GM21360 (cell line): Measurements from ENCODE around the gene KIRREL1.

Experiments used
- ATAC-seq: cut with Tn5 transposase; IDR thresholded peaks from one replicate; pipeline ENCODE4 v1.9.1; 2021; ENCODE audit warnings: mild to moderate bottlenecking, moderate library complexity; ENCODE audit not compliant: unreplicated experiment

KIRREL1 gene

DNA sequence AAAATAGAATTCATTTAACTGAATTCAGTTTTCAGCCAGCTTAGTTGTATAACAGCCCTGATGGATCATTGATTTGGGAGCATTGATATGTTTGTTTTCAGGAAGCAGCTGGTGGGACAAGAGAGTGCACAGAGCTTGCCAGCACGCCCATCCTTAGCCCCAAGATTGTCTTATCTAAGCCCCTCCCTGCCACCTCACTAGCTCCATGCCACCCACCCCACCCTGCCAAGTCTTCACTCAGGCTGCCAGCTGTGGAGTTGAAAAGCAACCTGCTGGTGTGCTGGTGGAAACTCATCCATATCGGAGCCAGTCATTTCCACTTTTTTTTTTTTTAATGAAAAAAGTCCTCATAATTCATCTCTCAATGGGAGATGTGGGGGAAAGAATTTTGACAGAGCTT, 11.8 kb downstream of the KIRREL1 start:
- ATAC-seq = no peak

DNA sequence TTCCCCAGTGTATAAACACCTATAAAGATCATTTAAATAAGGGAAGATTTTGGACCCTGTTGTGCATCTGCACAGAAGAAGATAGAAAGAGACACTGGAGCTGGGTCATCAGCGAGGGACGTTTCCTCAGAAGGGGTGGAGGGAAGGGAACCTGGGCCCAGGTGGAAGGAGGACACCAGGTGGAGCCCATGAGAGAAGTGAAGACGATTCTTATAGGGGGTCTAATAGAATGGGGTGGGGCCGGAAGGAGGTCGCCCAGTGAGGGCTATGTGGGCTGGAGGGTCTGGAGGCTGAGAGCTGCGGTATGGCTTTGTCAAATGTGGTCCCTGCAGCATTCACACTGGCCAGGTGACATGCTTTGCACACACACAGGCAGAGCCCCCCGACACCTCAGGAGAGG, 13.7 kb downstream of the KIRREL1 start:
- ATAC-seq = no peak

GRCh38 chr1:158007667-158008386, 14.4 kb downstream of the KIRREL1 start:
- no peak for ATAC-seq

- no peak for ATAC-seq
These were observed 15.2 kb downstream of the KIRREL1 start for GRCh38 chr1:158008630-158009029.

DNA sequence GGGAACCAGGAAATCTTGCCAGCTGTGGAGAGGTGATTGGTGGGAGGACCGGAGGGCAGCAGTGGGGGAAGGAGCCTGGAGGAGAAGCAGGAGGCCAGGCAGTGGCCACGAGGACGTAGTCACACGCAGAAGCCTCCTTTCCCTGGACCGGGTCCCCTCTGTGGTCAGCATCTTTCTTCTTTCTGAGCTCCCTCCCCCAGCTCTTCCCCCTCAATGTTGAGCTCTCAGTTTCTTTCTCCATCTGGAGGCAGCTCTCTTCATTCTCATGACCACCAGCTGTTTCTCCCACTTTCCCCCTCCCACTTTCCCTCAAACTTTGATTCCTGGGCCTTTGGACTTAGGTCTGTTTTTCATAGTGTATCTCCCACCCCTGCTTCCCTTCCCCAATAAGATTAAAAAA, 18.3 kb downstream of the KIRREL1 start:
- no peak for ATAC-seq

DNA sequence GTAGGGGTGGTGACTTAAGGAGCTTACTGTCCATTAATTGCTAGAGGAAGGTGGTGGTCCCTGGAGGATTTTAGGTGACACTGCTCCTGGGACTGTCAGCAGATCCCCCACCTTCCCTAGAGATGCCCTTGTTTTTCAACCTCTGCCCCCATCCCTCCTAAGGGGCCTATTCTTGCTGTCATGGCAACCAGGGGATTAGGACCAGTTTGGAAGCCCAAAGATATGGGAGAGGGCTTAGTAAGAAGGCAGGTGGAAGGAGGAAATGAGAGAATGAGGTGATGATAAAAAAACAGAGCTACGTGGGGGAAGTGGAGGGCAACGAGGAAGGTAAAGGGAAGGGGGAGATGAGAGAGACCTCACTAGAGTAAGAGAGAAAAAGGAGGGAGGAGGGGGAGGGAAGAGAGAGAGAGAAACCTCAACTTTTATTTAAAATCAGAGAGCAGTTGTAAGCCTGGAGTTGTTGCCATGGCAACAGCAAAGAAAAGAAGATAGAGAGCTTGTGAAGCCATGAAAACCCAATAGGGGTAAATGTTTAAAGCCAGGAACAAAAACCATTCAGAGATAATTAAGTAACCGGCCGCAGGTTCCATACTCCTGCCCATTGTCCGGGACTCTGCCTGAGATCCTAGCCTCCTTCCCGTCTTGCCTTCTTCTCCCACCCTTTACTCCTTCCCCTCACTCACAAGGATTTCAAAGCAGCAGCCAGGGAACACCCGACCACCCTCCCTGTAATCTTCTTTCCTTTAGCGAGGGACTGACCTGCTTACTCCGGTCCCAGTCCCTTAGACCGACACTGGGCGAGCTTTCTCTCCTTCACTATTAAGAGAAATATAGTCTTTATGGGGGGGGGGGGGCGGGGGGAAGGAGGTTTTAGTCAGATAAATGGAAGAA, 20.6 kb downstream of the KIRREL1 start:
- no peak for ATAC-seq

GRCh38 chr1:158014731-158015320, 21.4 kb downstream of the KIRREL1 start:
- no peak for ATAC-seq

DNA sequence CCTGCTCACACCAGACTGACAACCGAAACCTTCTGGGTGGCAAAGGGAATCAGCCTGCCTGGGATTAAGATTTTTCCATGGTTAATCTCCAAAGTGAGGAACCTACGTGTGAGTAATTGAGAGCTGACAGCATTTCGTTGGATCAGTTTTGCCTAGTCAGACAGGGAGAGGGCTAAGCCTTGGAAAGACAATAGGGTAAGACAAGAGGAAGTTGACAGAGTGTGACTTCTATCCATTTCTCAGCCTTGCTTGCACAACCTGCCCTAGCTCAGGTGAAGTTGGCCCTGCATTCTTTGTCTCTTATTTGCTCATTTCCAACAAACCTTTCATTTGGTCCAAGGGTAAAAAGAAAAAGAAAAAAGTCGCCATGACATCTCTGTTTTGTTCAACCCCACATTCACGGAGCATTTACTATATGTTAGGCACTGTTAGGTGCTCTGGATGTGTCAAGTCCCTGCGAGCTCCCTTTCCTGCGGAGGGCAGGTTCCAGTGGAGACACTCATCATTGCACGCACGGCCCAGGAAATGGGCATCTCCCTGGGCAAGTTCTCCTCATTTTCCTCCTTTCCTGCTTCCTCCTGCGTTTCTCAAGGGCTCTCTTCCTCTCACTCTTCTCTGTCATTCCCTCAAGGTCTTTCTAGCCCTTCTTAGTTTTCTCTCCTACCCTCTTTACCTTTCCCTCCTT, 23.3 kb downstream of the KIRREL1 start:
- no peak for ATAC-seq

DNA sequence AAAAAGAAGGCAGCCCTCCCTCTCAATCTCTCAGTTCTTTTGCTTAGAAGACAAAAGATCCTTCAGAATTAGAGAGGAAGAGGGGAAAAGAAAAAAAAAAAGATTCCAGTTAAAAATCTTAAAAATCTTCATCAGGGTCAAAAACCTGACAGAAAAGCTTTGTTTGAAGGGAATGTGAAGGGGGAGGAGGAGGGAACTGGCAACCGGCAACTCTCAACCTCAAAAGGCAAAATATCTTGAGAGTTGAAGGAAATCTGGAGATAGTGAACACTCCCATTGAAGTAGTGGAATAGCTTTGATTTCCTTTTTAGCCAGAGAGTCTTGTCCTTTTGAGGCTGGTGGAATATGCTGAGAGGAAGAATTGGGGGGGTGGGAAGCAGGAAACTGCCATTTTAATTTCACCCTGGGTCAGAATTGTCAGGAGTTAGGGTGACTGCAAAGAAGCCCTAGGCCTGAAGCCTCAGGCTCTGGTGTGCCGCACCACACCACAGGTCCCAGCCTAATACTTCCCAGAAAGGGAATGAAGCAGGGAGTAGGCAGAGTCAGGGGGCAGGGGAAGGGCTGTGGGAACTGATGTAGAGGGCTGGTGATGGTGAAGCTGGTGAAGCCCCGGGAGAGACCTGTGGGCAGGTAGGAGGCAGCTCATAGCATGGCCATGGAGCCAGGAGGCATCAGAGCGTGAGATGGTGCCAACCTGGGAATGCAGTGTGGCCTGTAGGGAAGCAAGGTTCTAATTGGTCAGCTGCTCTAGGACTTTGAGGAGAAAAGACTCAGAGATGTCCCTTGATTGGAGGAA, 24.6 kb downstream of the KIRREL1 start:
- no peak for ATAC-seq

DNA sequence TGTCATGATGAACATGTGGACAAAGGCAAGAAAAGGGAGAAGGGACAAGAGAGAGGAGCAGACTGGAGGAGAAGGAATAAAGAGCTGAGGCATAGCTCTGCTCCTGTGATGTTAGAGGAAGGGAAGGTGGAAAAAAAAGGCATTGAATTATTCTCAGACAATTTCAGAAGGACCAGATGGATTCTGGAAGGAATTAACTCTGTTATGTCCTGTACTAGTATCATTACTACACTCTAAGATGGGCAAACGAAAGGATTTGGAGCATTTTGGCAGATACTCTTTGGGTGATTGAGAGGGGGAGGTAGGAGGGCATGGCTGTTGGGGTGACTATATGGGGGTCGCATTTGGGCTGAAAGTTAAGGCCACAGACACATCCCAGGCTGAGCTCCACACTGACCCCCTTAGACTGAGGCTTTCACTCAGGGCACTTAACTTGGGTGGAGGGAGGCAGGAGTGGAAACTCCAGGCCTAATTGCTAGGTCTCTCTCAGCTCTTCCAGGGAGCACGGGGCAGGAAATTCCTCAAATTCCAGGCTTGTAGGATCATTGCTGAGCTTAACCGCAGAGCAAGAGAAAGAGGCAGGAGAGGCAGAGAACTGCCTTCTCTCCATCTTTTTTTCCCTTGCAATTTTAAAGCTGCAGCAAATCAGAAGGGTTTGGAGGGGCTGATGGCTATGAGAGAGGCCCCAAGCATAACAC, 25.9 kb downstream of the KIRREL1 start:
- no peak for ATAC-seq

- ATAC-seq = no peak
These were observed 26.9 kb downstream of the KIRREL1 start for GRCh38 chr1:158020259-158020885.

GRCh38 chr1:158020886-158021620, 27.6 kb downstream of the KIRREL1 start:
- no peak for ATAC-seq

GRCh38 chr1:158021721-158022120, 28.3 kb downstream of the KIRREL1 start:
- no peak for ATAC-seq

- no peak for ATAC-seq
These were observed 29.3 kb downstream of the KIRREL1 start for GRCh38 chr1:158022554-158023312.

DNA sequence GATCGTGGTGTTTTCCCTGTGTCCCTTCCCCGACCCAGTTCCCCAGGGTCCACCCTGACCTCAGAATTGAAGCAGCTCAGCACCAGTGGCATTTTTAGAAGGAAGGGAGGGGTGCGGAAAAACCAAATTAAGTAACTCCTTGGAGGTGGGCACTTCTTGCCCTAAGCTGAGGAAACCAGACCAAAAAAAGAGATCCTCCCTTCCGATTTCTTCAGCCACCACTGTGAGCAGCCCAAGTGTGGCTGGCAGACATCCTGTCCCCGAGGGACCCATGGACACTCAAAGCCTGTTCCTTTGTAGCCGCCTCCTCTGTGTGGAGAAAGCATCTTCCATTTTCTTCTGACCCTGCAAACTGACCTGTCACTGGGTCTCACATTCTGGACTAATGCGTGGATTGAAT, 31.3 kb downstream of the KIRREL1 start:
- ATAC-seq = no peak

DNA sequence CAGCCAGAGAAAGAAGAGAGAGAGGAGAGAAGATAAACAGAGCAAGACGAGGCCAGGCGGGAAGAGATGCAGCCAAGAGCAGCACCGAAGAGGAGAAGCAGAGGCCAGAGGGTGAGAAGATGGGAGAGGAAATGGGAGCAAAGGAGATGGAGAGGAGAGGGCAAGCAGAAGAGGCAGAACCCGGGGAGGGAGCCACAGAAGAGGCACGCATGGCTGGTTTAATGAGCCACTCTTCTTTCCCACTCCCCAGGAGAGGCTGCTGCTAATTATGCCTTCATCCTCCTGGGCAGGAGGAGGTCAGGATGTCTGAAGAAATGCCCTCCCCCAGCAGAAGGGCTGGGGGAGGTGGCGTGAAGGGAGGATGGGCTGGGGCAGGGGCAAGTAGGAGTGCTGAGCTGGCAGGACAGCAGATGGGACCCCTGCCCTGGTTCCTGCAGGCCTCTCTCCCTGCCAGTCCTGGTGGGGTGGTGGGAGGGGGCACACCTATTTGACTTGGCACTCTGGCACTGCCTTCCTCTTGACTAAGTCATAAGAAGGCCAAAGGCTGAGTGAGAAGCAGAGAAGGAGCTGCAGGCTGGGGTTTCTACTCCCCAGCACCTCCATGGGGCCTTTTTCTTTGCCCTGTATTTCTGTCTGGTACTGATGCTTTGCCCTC, 32.3 kb downstream of the KIRREL1 start:
- no peak for ATAC-seq

DNA sequence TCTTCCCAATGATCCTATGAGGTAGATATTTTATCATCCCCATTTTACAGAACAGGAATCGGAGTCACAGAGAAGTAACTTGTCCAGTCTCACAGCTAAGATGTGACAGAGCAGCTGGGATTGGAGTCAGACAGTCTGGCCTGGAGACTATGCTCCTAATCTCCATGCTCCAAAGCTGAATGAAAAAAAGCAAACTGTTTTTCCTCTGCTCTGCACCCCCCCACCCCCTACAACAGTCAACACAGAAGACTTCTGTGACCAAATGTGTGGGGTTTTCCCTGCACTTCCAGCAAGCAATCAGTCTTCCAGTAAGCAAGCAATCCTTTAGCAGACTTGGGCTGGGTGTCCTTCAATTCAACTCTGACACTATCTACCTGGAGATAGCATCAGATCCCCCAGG, 33.2 kb downstream of the KIRREL1 start:
- ATAC-seq = no peak
